IMR-90 (cell line): Measurements from ENCODE around the gene ANKRD13A. TPM values are rescaled to one million over a fixed set of nuclear protein-coding genes. Genes with fewer than 3 reads are reported as not detected.
A peak's percentile ranks its signal among the peaks of the same experiment; 100 is the strongest.

Experiments used
- ATAC-seq: fragments of 200-7000 bp; cut with Tn5 transposase; 2 replicates; pipeline ENCODE4 v1.9.1; 2020; ENCODE audit warnings: low read depth, mild to moderate bottlenecking, moderate library complexity
- BruUV-seq: library from RNA; stranded (reverse); fragments of 400-500 nt; replicated peaks from 2 replicates; lab custom pipeline; 2021; lab: Mats Ljungman, UMichigan
- CTCF ChIA-PET: fragments of 300-600 bp; formaldehyde crosslinking; extraction: SDS; loops from one replicate; lab custom pipeline; 2021; ENCODE audit warnings: antibody characterized with exemption; lab: Yijun Ruan, JAX
- POLR2A ChIA-PET: fragments of 300-600 bp; sonication (Branson Sonifier 250); formaldehyde crosslinking; loops from one replicate; lab custom pipeline; 2022; ENCODE audit warnings: antibody characterized with exemption; ENCODE audit not compliant: unreplicated experiment; lab: Charles Lee
- DNase-seq: peaks from one replicate; pipeline ENCODE4 v3.0.0; 2013
- H2AFZ ChIP-seq: replicated peaks from 2 replicates; pipeline ENCODE3; 2013; ENCODE audit warnings: low read length, mild to moderate bottlenecking; ENCODE audit not compliant: poor library complexity
- H2AK5ac ChIP-seq: 2 replicates; pipeline ENCODE4 v1.6.1; 2013; ENCODE audit warnings: low read depth, low read length, inconsistent platforms
- H2AK9ac ChIP-seq: replicated peaks from 2 replicates; pipeline ENCODE3; 2013; ENCODE audit warnings: mild to moderate bottlenecking, low read depth, low read length, moderate library complexity; ENCODE audit not compliant: poor library complexity
- H2BK120ac ChIP-seq: 2 replicates; pipeline ENCODE4 v1.6.1; 2013; ENCODE audit warnings: low read depth, low read length, inconsistent platforms
- H2BK15ac ChIP-seq: 3 replicates; pipeline ENCODE4 v1.6.1; 2013; ENCODE audit warnings: low read depth, low read length, inconsistent platforms
- H2BK20ac ChIP-seq: 2 replicates; pipeline ENCODE4 v1.6.1; 2013; ENCODE audit warnings: low read depth, mild to moderate bottlenecking, inconsistent platforms, low read length, moderate library complexity
- H2BK5ac ChIP-seq: 2 replicates; pipeline ENCODE4 v1.6.1; 2013; ENCODE audit warnings: mild to moderate bottlenecking, low read depth, low read length, inconsistent platforms; ENCODE audit not compliant: poor library complexity, severe bottlenecking
- H3K14ac ChIP-seq: replicated peaks from 2 replicates; pipeline ENCODE4 v1.6.1; 2013; ENCODE audit warnings: low read depth, low read length, inconsistent platforms
- H3K18ac ChIP-seq: 2 replicates; pipeline ENCODE4 v1.6.1; 2013; ENCODE audit warnings: low read depth, low read length, control low read depth
- H3K23ac ChIP-seq: 2 replicates; pipeline ENCODE4 v1.6.1; 2013; ENCODE audit warnings: low read depth, low read length, inconsistent platforms
- H3K27ac ChIP-seq: 2 replicates; pipeline ENCODE4 v1.5.1; 2013; ENCODE audit warnings: mild to moderate bottlenecking, control low read depth, low read length; ENCODE audit not compliant: insufficient read depth
- H3K27me3 ChIP-seq: 2 replicates; pipeline ENCODE4 v1.6.1; 2013; ENCODE audit warnings: low read length; ENCODE audit not compliant: control insufficient read depth, insufficient read depth
- H3K36me3 ChIP-seq: 2 replicates; pipeline ENCODE4 v1.6.1; 2013; ENCODE audit warnings: low read length, mixed read lengths; ENCODE audit not compliant: control insufficient read depth, insufficient read depth
- H3K4ac ChIP-seq: 2 replicates; pipeline ENCODE4 v1.6.1; 2013; ENCODE audit warnings: low read depth, low read length, inconsistent platforms
- H3K4me1 ChIP-seq: 2 replicates; pipeline ENCODE4 v1.6.1; 2013; ENCODE audit warnings: low read length, mixed read lengths; ENCODE audit not compliant: control insufficient read depth, insufficient read depth
- H3K4me2 ChIP-seq: 2 replicates; pipeline ENCODE4 v1.6.1; 2013; ENCODE audit warnings: low read depth, mild to moderate bottlenecking, control low read depth, low read length, moderate library complexity
- H3K4me3 ChIP-seq: 2 replicates; pipeline ENCODE4 v1.5.1; 2013; ENCODE audit warnings: low read depth, mild to moderate bottlenecking, control low read depth, low read length, moderate library complexity; ENCODE audit not compliant: insufficient read depth
- H3K56ac ChIP-seq: 2 replicates; pipeline ENCODE4 v1.6.1; 2013; ENCODE audit warnings: low read length, inconsistent platforms; ENCODE audit not compliant: insufficient read depth; ENCODE audit errors: extremely low read depth
- H3K79me1 ChIP-seq, 2 experiments: 2 replicates each; pipeline ENCODE4 v1.6.1; 2013; ENCODE audit warnings: low read length in 2 of 2, inconsistent platforms in 1 of 2, low read depth in 1 of 2
- H3K9ac ChIP-seq: 2 replicates; pipeline ENCODE4 v1.6.1; 2013; ENCODE audit warnings: low read depth, low read length, control low read depth
- H3K9me1 ChIP-seq: 2 replicates; pipeline ENCODE4 v1.6.1; 2013; ENCODE audit warnings: low read length, inconsistent platforms; ENCODE audit not compliant: insufficient read depth
- H3K9me3 ChIP-seq: 2 replicates; pipeline ENCODE4 v1.6.1; 2013; ENCODE audit warnings: low read length; ENCODE audit not compliant: control insufficient read depth, insufficient read depth
- H4K20me1 ChIP-seq: 2 replicates; pipeline ENCODE4 v1.6.1; 2013; ENCODE audit warnings: low read length, inconsistent platforms; ENCODE audit not compliant: insufficient read depth
- H4K5ac ChIP-seq: 2 replicates; pipeline ENCODE4 v1.6.1; 2013; ENCODE audit warnings: mild to moderate bottlenecking, low read depth, low read length, control low read depth
- H4K8ac ChIP-seq, 2 experiments: 2 replicates each; pipeline ENCODE4 v1.6.1; 2013; ENCODE audit warnings: low read depth in 2 of 2, low read length in 2 of 2, control low read depth in 1 of 2, inconsistent platforms in 1 of 2
- H4K91ac ChIP-seq: 2 replicates; pipeline ENCODE4 v1.6.1; 2013; ENCODE audit warnings: low read depth, low read length, inconsistent platforms; ENCODE audit not compliant: insufficient read depth
- BHLHE40 ChIP-seq: fragments of 150-350 bp; IDR thresholded peaks from 2 replicates; pipeline ENCODE4 v1.6.1; 2016; ENCODE audit warnings: mild to moderate bottlenecking, low read depth, low read length
- CHD1 ChIP-seq: IDR thresholded peaks from 2 replicates; pipeline ENCODE4 v1.6.1; 2012; ENCODE audit warnings: low read depth, low read length, improper control_type of control experiment
- MAZ ChIP-seq: IDR thresholded peaks from 2 replicates; pipeline ENCODE4 v1.6.1; 2012; ENCODE audit warnings: low read depth, mild to moderate bottlenecking, low read length, improper control_type of control experiment, moderate library complexity, borderline replicate concordance
- MXI1 ChIP-seq: IDR thresholded peaks from 2 replicates; pipeline ENCODE4 v1.6.1; 2012; ENCODE audit warnings: low read depth, mild to moderate bottlenecking, low read length, moderate library complexity, borderline replicate concordance
- POLR2A ChIP-seq: IDR thresholded peaks from 2 replicates; pipeline ENCODE4 v1.6.1; 2012; ENCODE audit warnings: mild to moderate bottlenecking, low read depth, low read length
- RAD21 ChIP-seq: IDR thresholded peaks from 2 replicates; pipeline ENCODE4 v1.6.1; 2012; ENCODE audit warnings: low read length, improper control_type of control experiment
- SMC3 ChIP-seq: fragments of 150-350 bp; IDR thresholded peaks from 2 replicates; pipeline ENCODE4 v1.6.1; 2016; ENCODE audit warnings: low read depth, mild to moderate bottlenecking, antibody characterized with exemption, low read length, moderate library complexity
- WGBS, 2 experiments: methylation state at CpG; one replicate each; pipeline versions ENCODE4 v1.1.5 to v1.1.7; 2013; ENCODE audit warnings: missing lambda C conversion rate in 2 of 2; ENCODE audit not compliant: insufficient read length in 1 of 2; ENCODE audit errors: extremely low coverage in 2 of 2; 5-methylcytosine and 5-hydroxymethylcytosine counted together
- dilution Hi-C: fragments of 300-500 bp; cut with HindIII; formaldehyde crosslinking; loops from one replicate; pipeline ENCODE4 v1.14.3; 2018; ENCODE audit warnings: low sequenced_read_pairs; ENCODE audit not compliant: unreplicated experiment
- in situ Hi-C: fragments of 300-500 bp; cut with MboI; formaldehyde crosslinking; loops from 3 replicates; pipeline ENCODE4 v1.14.3; 2019; ENCODE audit warnings: low sequenced_read_pairs, inconsistent platforms, mixed read lengths
- intact Hi-C: fragments of 100-400 bp; cut with micrococcal nuclease; formaldehyde crosslinking; loops from 2 replicates; pipeline ENCODE4 v1.10.0; 2022
- polyA plus RNA-seq, 3 experiments: library from polyadenylated mRNA; depleted of rRNA; stranded (reverse); fragments of >200 nt; gene quantifications; 2 replicates each; pipeline ENCODE4 v1.2.3, GENCODE V29; 2012; ENCODE audit warnings: low replicate concordance in 1 of 3
- total RNA-seq: library from RNA; depleted of rRNA; stranded (reverse); fragments of >200 nt; gene quantifications from 2 replicates; pipeline ENCODE4 v1.2.3, GENCODE V29; 2012
- TF ChIP-seq, protein P1 (sequence below): conservative IDR thresholded peaks from 2 replicates; pipeline ENCODE4 v1.5.1; 2012; ENCODE audit warnings: mild to moderate bottlenecking, low read depth, low read length, improper control_type of control experiment

ANKRD13A gene
- total and polyA plus RNA-seq, 2 of the 4 experiments (the other 2 are of a cell fraction) = 299 to 449 TPM

DNA sequence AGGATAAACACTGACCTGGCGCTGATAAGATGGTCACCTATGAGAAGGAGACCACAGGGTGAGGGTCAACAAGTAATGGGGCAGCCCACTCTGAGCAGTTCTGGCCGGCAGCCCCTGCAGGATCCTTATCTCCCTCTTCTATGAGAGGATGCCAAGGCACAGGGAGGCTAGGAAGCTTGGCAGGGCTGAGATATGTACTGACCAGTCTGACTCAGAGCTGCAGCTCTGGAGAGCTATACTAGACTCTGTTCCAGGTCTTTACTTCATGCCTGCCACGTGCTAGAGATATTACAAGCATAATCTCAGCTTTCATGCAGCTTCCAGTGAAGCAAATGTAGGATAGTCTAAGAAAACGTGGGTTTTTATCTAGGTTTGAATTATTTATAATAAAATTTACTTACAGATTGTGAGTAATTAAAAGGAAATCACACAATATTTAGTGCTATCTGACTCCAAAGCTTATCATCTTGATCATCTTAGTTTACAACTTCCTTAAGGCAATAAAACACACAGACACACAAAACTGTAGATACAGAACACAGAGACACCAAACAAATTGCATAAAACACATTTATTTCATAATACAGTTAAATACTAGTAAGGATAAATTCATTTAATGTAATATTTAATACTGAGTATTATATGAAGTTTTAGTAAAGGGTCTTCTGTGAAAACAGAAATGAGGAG, 35.3 kb upstream of the ANKRD13A start:
- Histone ChIP-seq H3K27me3 (no peaks in the 10 kb centered on the region), H2BK120ac (no peak overlapping the region), H3K4me3 (no peak overlapping the region), H2AK9ac (no peak overlapping the region), H3K9me3 (no peaks in the 10 kb centered on the region), H3K36me3 (peaks cover 39% of the 10 kb centered on the region), H3K9ac (no peak overlapping the region), H3K4me2 (no peak overlapping the region), H4K91ac (no peak overlapping the region), H3K18ac (no peak overlapping the region), H2BK20ac (no peak overlapping the region), H4K20me1 (no peaks in the 10 kb centered on the region), H2AK5ac (no peak overlapping the region), H3K56ac (no peak overlapping the region), H4K8ac (no peak overlapping the region), H3K9me1 (peaks cover 10% of the 10 kb centered on the region), H3K27ac (no peak overlapping the region), H2BK15ac (no peak overlapping the region), H3K23ac (no peak overlapping the region), H3K79me1 (peaks cover 9 to 30% of the 10 kb centered on the region in 2 experiments; a peak in 3 of 4 replicates), H3K4ac (no peak overlapping the region), H3K4me1 (0 out of 2 replicates have a peak, but pooled peaks cover 1% of the 10 kb centered on the region), H2BK5ac (no peak overlapping the region), H3K14ac (no peak overlapping the region), H4K5ac (no peak overlapping the region), H2AFZ (no peak overlapping the region)
- WGBS, 2 experiments = 100% methylated on average over 1 of the region's 4 CpGs; no CpG with 5 or more reads in 1 of the 2 experiments
- in situ Hi-C loops (no loop called here), dilution Hi-C loops (no loop called here), intact Hi-C loops (no loop called here)
- TF ChIP-seq MXI1 = 0 out of 2 replicates have a peak, but pooled peaks have one; percentile 46
- TF ChIP-seq, protein P1, sequence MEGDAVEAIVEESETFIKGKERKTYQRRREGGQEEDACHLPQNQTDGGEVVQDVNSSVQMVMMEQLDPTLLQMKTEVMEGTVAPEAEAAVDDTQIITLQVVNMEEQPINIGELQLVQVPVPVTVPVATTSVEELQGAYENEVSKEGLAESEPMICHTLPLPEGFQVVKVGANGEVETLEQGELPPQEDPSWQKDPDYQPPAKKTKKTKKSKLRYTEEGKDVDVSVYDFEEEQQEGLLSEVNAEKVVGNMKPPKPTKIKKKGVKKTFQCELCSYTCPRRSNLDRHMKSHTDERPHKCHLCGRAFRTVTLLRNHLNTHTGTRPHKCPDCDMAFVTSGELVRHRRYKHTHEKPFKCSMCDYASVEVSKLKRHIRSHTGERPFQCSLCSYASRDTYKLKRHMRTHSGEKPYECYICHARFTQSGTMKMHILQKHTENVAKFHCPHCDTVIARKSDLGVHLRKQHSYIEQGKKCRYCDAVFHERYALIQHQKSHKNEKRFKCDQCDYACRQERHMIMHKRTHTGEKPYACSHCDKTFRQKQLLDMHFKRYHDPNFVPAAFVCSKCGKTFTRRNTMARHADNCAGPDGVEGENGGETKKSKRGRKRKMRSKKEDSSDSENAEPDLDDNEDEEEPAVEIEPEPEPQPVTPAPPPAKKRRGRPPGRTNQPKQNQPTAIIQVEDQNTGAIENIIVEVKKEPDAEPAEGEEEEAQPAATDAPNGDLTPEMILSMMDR = no peak
- no peak for TF ChIP-seq MAZ
- no peak for TF ChIP-seq RAD21
- no peak for TF ChIP-seq BHLHE40
- no peak for TF ChIP-seq SMC3
- TF ChIP-seq CHD1 = no peak
- TF ChIP-seq POLR2A = no peak
- ATAC-seq (peak; percentile 86), DNase-seq (peak; percentile 73)
- POLR2A ChIA-PET = interaction anchor here (0.5 kb wide), 1 partner anchor 23 kb away, joined by 3 read pairs; no protein-coding TSS in a partner anchor
- CTCF ChIA-PET = no interaction called here
- no TSS peak for BruUV-seq
